ENCODE results near the gene MAP3K14.

DNA sequence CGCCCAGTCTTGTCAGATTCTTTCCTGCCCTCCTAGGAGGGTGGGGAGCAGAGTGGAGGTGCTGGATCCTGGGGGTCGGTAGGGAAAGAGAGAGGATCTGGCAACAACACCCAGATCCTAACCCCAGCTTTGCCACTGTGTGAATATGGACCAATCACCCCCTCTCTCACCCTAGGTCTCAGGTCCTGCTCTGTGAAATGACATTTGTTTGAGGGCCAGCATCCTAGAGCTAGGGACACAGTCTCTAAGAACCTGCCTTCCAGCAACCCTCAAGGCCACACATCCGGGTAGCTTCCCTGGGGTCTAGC, 28.4 kb upstream of the MAP3K14 start:
- TF ChIP-seq, protein P1, sequence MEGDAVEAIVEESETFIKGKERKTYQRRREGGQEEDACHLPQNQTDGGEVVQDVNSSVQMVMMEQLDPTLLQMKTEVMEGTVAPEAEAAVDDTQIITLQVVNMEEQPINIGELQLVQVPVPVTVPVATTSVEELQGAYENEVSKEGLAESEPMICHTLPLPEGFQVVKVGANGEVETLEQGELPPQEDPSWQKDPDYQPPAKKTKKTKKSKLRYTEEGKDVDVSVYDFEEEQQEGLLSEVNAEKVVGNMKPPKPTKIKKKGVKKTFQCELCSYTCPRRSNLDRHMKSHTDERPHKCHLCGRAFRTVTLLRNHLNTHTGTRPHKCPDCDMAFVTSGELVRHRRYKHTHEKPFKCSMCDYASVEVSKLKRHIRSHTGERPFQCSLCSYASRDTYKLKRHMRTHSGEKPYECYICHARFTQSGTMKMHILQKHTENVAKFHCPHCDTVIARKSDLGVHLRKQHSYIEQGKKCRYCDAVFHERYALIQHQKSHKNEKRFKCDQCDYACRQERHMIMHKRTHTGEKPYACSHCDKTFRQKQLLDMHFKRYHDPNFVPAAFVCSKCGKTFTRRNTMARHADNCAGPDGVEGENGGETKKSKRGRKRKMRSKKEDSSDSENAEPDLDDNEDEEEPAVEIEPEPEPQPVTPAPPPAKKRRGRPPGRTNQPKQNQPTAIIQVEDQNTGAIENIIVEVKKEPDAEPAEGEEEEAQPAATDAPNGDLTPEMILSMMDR (conservative IDR thresholded peaks at IDR 0.05; ENCODE audit: low read length), result no peak
- no peak for TF ChIP-seq EZH2phosphoT487 (IDR thresholded peaks at IDR 0.05; ENCODE audit: borderline replicate concordance)
